Endothelial cell of umbilical vein (primary cell): ENCODE data around the gene PROZ. TPM values are rescaled to one million over a fixed set of nuclear protein-coding genes. Genes with fewer than 3 reads are reported as not detected.

Source experiments
- BruUV-seq: library from RNA; stranded (reverse); fragments of 400-500 nt; replicated peaks from 2 replicates; lab custom pipeline; 2021; lab: Mats Ljungman, UMichigan
- CTCF ChIA-PET: fragments of 300-600, 350-600 bp; sonication (Branson Sonifier 250); formaldehyde crosslinking; loops from one replicate; lab custom pipeline; 2021; ENCODE audit warnings: antibody characterized with exemption, inconsistent platforms; lab: Charles Lee
- POLR2A ChIA-PET: fragments of 300-600, 350-600 bp; sonication (Branson Sonifier 250); formaldehyde crosslinking; loops from one replicate; lab custom pipeline; 2021; ENCODE audit warnings: antibody characterized with exemption, inconsistent platforms; lab: Charles Lee
- DNase-seq: peaks from one replicate; pipeline ENCODE4 v3.0.0-alpha.2; 2011; ENCODE audit warnings: low read depth, low spot score
- FAIRE-seq: peaks from 2 replicates; lab custom pipeline; 2011; peaks lifted over from hg19 to GRCh38; lab: Jason Lieb, UNC
- H2AFZ ChIP-seq: 2 replicates; pipeline ENCODE4 v1.6.0; 2012; ENCODE audit warnings: low read depth, low read length, control low read depth, inconsistent platforms
- H3K27ac ChIP-seq: 2 replicates; pipeline ENCODE4 v1.5.1; 2011; ENCODE audit warnings: low read depth, mild to moderate bottlenecking, control low read depth, low read length, moderate library complexity; ENCODE audit not compliant: insufficient read depth
- H3K27me3 ChIP-seq, 2 experiments: 2 replicates each; pipeline versions ENCODE4 v1.6.0 to v1.6.1; 2011; ENCODE audit warnings: low read length in 2 of 2, mixed read lengths in 1 of 2; ENCODE audit not compliant: control insufficient read depth in 2 of 2, insufficient read depth in 2 of 2
- H3K36me3 ChIP-seq, 2 experiments: 2 replicates in 1 of 2; 3 replicates in 1 of 2; pipeline ENCODE4 v1.5.1; 2011; ENCODE audit warnings: low read length in 2 of 2, mild to moderate bottlenecking in 1 of 2, moderate library complexity in 1 of 2; ENCODE audit not compliant: control insufficient read depth in 2 of 2, insufficient read depth in 2 of 2; ENCODE audit errors: extremely low read depth in 1 of 2
- H3K4me1 ChIP-seq: 3 replicates; pipeline ENCODE4 v1.5.1; 2011; ENCODE audit warnings: mild to moderate bottlenecking, low read length; ENCODE audit not compliant: control insufficient read depth, insufficient read depth; ENCODE audit errors: extremely low read depth
- H3K4me2 ChIP-seq: 2 replicates; pipeline ENCODE4 v1.6.1; 2011; ENCODE audit warnings: low read length, control low read depth, mixed read lengths; ENCODE audit not compliant: insufficient read depth
- H3K4me3 ChIP-seq, 3 experiments: fragments of 200-600 bp in 1 of 3; sonication (generic), shearing (Covaris generic) in 1 of 3; replicated peaks in 1 of 3; 2 replicates each; pipeline ENCODE4 v1.5.1; 2011 to 2016; ENCODE audit warnings: control low read depth in 3 of 3, low read length in 3 of 3, mild to moderate bottlenecking in 2 of 3, inconsistent platforms in 1 of 3, low read depth in 1 of 3, moderate library complexity in 1 of 3; ENCODE audit not compliant: insufficient read depth in 1 of 3
- H3K79me2 ChIP-seq: 2 replicates; pipeline ENCODE4 v1.6.0; 2012; ENCODE audit warnings: low read length, inconsistent platforms; ENCODE audit not compliant: control insufficient read depth, insufficient read depth
- H3K9ac ChIP-seq: replicated peaks from 2 replicates; pipeline ENCODE3; 2011; ENCODE audit warnings: low read length, control low read depth; ENCODE audit not compliant: insufficient read depth; ENCODE audit errors: extremely low read depth
- H3K9me1 ChIP-seq: replicated peaks from 3 replicates; pipeline ENCODE4 v1.6.0; 2011; ENCODE audit warnings: mild to moderate bottlenecking, low read length; ENCODE audit not compliant: control insufficient read depth, insufficient read depth; ENCODE audit errors: extremely low read depth
- H3K9me3 ChIP-seq: replicated peaks from 2 replicates; pipeline ENCODE4 v1.5.1; 2012; ENCODE audit warnings: low read length, inconsistent platforms; ENCODE audit not compliant: control insufficient read depth, insufficient read depth
- H4K20me1 ChIP-seq: replicated peaks from 2 replicates; pipeline ENCODE3; 2011; ENCODE audit warnings: mild to moderate bottlenecking, low read length; ENCODE audit not compliant: control insufficient read depth, insufficient read depth; ENCODE audit errors: extremely low read depth
- CTCF ChIP-seq, 2 donors: IDR thresholded peaks; 1 replicate in 1 of 2; 2 replicates in 1 of 2; pipeline ENCODE4 v1.5.1; 2011; ENCODE audit warnings: low read length in 2 of 2, mild to moderate bottlenecking in 2 of 2, moderate library complexity in 2 of 2, control low read depth in 1 of 2, inconsistent platforms in 1 of 2, low read depth in 1 of 2; ENCODE audit not compliant: insufficient read depth in 1 of 2; ENCODE audit errors: extremely low read depth in 1 of 2
- EZH2 ChIP-seq: IDR thresholded peaks from 2 replicates; pipeline ENCODE4 v1.6.1; 2012; ENCODE audit warnings: borderline replicate concordance, low read depth, mild to moderate bottlenecking, moderate library complexity, low read length, inconsistent platforms; ENCODE audit not compliant: severe bottlenecking
- FOS ChIP-seq: IDR thresholded peaks from 2 replicates; pipeline ENCODE4 v1.6.1; 2011; ENCODE audit warnings: mild to moderate bottlenecking, low read length, moderate library complexity, borderline replicate concordance; ENCODE audit not compliant: insufficient read depth
- GATA2 ChIP-seq: IDR thresholded peaks from 2 replicates; pipeline ENCODE4 v1.7.0; 2011; ENCODE audit warnings: low read depth, mild to moderate bottlenecking, moderate library complexity, mixed read lengths, low read length; ENCODE audit not compliant: insufficient read length, insufficient read depth
- JUN ChIP-seq: IDR thresholded peaks from 2 replicates; pipeline ENCODE4 v1.6.1; 2011; ENCODE audit warnings: borderline replicate concordance, low read depth; ENCODE audit not compliant: insufficient read length, insufficient read depth
- MAX ChIP-seq: IDR thresholded peaks from 2 replicates; pipeline ENCODE4 v1.6.1; 2011; ENCODE audit not compliant: insufficient read depth, insufficient read length
- MYC ChIP-seq: IDR thresholded peaks from one replicate; pipeline ENCODE4 v1.6.1; 2011; ENCODE audit warnings: mild to moderate bottlenecking, low read depth, low read length
- POLR2A ChIP-seq: IDR thresholded peaks from 2 replicates; pipeline ENCODE4 v1.6.1; 2012; ENCODE audit warnings: low read depth, mild to moderate bottlenecking, control low read depth, low read length
- POLR2AphosphoS5 ChIP-seq: IDR thresholded peaks from 2 replicates; pipeline ENCODE4 v1.6.1; 2012; ENCODE audit warnings: low read depth, mild to moderate bottlenecking, control low read depth, low read length, moderate library complexity; ENCODE audit not compliant: insufficient read depth
- dilution Hi-C: fragments of 300-500 bp; cut with MboI; formaldehyde crosslinking; loops from one replicate; pipeline ENCODE4 v1.15.0; 2019; ENCODE audit warnings: low sequenced_read_pairs; ENCODE audit not compliant: extremely low pct_ligation_motif_present
- intact Hi-C: fragments of 100-400 bp; cut with micrococcal nuclease; formaldehyde crosslinking; loops from one replicate; pipeline ENCODE4 v1.10.0; 2022
- polyA plus RNA-seq, 4 experiments: library from polyadenylated mRNA; depleted of rRNA in 3 of 4; stranded (reverse) in 3 of 4; unstranded in 1 of 4; fragments of >200 nt; gene quantifications; 2 replicates each; pipeline versions ENCODE4 v1.2.1 to v1.2.3, GENCODE V29; 2011 to 2012; ENCODE audit warnings: missing spikeins in 1 of 4
- total RNA-seq: library from RNA; stranded (reverse); gene quantifications from 2 replicates; pipeline ENCODE4 v1.2.3, GENCODE V29; 2021

PROZ gene
- total and polyA plus RNA-seq, 2 donors (not counting 3 experiments of a cell fraction or from before 2014, with no cell fraction given) = not detected

- no peak overlapping the region for H3K27ac ChIP-seq
- CTCF ChIA-PET = no interaction called here
- intact Hi-C loops (no loop called here), dilution Hi-C loops (no loop called here)
- H3K4me1 ChIP-seq = peaks cover 11% of the 10 kb centered on the region
- no TSS peak for BruUV-seq
- no peak for DNase-seq
- no peaks in the 10 kb centered on the region for H4K20me1 ChIP-seq
- H3K4me3 ChIP-seq = no peak overlapping the region
- H3K4me2 ChIP-seq = no peak overlapping the region
- H2AFZ ChIP-seq = no peak overlapping the region
- POLR2A ChIA-PET = no interaction called here
- H3K9ac ChIP-seq = no peak overlapping the region
- no peak for TF ChIP-seq EZH2
- TF ChIP-seq GATA2 = no peak
- no peak for TF ChIP-seq CTCF (IDR thresholded peaks at IDR 0.05; ENCODE audit: extremely low read depth in 1 of 2, insufficient read depth in 1 of 2, low read depth in 1 of 2, low read length in 2 of 2)
- no peak for TF ChIP-seq JUN
- no peak for TF ChIP-seq FOS
- TF ChIP-seq POLR2A = no peak
- TF ChIP-seq POLR2AphosphoS5 = no peak
- no peak for TF ChIP-seq MYC
- TF ChIP-seq MAX = no peak
- no peak for FAIRE-seq
- H3K79me2 ChIP-seq = peaks cover 78% of the 10 kb centered on the region
- peaks cover 5 to 7% of the 10 kb centered on the region in 2 experiments for H3K36me3 ChIP-seq
- no peaks in the 10 kb centered on the region for H3K27me3 ChIP-seq
- no peaks in the 10 kb centered on the region for H3K9me3 ChIP-seq
- H3K9me1 ChIP-seq = no peaks in the 10 kb centered on the region
These were observed 44.5 kb downstream of the PROZ start for GRCh38 chr13:113202912-113203311.
